ENCODE results near the gene PYGB.

DNA sequence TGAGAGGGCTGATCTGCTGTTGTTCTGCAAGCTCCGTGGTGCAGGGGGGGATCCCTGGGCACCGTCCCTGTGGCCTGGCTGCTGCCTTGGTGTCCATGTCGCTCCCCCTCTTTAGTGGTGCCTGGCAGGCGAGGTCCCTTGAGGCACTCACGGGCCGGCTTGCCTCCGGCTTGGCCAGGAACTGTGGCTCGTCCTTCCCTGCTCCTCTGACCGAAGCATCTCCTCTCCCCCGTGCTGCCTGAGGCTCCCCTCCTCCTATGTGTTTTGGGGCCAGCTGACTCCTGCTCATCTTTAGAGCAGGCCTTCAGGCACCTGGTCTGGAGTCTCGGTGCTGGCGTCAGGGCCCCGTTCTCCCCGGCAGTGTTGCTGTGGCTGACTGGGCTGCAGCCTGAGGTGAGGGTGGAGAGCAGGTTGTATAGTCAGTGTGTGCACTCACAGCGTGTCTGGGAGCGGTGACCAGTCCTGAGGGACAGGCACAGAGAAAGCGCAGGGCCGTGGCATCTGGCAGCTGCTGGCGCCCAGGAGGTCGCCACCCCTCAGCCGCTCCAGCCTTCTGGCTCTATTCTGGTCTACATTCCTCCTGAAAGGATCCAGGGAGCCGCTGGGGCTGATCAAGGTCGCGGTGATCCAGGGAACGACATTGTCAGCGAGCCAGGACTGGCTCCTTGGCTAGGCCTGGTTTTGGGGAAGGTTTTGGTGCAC is 43.7 kb downstream of the PYGB start:
- TF ChIP-seq ZNF280D (tag by site-specific recombination; IDR thresholded peaks at IDR 0.05) (no peak), ZSCAN30 (tag by site-specific recombination; IDR thresholded peaks at IDR 0.05) (no peak)
